ENCODE data around the gene SLC9A7.

Gene SLC9A7

DNA sequence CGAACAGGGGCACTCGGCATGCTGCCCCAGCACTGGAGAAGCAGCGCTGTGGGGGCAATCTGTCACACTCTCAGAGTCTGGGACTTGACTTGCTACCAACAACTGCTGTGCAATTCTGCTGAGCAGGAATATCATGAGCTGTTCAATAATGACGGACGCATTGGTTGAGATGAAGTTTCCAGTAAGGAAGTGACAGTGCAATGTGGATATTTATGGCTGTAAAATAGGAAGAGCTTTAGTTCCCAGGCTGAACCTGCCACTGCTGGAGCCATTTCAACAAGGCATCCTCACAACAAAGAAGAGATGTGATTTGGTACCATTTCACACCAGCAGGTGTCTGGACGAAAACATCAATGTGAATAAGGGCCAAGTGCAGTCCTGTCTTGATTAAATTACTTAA, 161.1 kb downstream of the SLC9A7 start:
- DNase-seq: no peak

GRCh38 chrX:46597208-46597607, 161.7 kb downstream of the SLC9A7 start:
- DNase-seq: no peak

DNA sequence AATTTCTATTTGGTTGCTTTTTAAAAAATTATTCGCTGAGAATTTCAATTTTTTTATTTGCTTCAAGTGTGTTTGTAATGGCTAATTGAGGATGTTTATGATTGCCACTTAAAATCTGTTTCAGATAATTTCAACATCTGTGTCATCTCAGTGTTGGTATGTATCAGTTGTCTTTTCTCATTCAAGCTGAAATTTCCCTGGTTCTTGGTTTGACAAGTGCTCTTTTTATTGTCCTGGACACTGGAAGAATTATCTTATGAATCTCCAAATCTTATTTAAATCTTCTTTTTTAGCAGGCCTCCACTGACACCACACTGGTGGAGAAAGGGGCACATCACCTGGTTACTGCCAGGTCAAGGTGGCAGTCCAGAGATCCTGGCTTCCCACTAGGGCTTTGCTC, 163.8 kb downstream of the SLC9A7 start:
- DNase-seq: no peak

DNA sequence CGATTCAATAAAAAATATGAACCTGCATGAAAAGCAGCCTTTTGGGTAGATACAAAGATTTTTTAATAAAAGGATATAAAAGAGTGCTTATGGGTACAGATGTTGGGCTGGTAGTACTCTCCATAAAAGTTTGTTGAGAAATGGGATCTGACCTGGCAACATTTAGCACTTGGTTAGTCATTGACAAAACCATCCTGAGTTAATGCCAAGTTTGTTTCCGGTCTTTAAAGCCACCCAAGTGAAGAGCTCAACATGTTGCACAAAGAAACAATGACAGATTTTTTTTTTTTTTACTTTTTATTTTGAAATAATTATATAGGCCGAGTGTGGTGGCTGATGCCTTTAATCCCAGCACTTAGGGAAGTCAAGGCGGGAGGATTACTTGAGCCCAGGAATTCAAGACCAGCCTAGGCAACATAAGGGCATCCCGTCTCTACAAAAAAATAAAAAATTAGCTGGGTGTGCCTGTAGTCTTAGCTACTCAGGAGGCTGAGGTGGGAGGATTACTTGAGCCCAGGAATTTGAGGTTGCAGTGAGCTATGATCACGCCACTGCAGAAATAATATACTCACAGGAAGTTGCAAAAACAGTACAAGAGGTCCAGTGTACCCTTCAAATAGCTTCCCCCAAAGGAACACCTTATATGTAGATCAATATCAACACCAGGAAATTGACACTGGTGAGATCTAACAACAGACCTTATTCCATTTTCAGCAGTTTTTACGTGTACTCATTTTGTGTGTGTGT, 168.8 kb downstream of the SLC9A7 start:
- DNase-seq: no peak

DNA sequence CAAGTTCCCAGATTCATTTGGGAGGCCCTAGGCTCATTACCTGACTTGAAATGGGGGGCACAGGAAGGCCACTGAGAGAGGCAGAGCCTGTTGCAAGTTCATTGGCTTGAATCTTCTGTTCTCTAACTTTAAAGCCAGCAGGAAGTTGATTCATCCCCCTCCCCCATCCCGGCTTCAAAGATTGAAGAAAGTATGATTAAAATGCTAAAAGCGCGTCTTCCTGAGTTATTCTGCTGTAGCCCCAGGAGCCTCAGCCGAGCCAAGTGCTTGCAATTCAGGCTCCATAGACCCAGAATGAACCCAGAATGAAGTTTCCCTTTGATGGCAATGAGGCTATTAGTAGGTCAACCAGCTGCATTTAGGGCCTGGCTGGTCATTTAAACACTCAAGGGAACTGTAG, 170.7 kb downstream of the SLC9A7 start:
- DNase-seq: peak; percentile 72

DNA sequence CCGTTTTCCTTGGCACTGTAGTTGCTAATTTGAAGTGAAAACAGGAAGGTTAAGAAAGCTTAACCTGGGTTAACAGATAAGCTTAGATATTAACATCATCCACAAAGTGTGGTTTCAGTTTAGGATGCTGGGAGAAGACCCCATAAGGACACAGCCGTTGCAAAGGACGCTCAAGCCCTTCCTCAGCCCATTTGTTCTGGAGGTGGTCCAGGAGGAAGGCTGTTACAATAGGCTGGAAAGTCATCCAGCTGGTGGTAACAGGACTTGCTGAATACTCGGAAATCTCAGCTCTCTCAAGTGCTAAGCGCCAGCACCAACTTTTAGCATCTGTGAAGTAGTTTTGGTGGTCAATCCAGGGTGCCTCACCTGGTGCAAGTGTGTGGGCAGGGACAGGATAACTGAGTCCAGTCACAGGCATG, 171.2 kb downstream of the SLC9A7 start:
- no peak for DNase-seq

- DNase-seq: peak; percentile 68
These were observed 171.8 kb downstream of the SLC9A7 start for GRCh38 chrX:46587158-46587557.

GRCh38 chrX:46584736-46585135, 174.2 kb downstream of the SLC9A7 start:
- DNase-seq: no peak

DNA sequence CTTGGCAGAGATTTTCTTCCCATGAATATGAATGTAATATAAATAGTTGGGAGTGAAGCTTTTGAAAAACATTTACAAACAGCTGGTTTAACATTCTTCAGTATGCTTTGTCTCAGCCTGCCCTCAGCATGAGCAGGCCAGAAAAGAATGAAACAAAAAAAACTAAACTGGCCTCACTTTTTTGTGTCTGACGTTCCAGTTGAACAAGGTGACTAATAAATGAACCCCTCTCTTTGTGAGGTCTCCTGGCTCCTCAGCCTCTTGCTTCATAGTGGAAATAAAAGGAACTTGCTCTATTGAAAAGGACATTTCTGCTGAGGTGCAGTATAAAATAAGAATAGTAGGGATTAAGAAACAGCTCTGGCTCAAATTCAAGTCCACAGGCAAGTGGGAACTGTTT, 176.0 kb downstream of the SLC9A7 start:
- DNase-seq: no peak

DNA sequence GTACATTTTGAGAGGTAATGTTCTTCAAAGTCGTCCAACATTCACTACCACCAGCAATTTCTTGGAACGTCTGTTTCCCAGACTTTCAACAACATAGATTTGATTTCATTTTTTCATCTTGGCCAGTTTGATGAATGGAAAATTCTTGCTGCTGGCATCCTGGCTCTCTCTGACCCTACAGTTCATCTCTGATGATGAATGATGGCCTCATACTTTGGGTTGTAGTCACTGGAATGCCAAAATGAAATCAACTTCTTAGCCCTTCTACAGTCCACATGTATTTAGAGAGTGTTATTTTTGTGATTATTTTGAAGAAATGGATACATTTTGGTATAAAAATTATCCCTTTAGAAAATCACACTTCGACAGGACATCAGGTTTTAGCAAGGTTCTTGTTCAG, 176.6 kb downstream of the SLC9A7 start:
- DNase-seq: no peak

DNA sequence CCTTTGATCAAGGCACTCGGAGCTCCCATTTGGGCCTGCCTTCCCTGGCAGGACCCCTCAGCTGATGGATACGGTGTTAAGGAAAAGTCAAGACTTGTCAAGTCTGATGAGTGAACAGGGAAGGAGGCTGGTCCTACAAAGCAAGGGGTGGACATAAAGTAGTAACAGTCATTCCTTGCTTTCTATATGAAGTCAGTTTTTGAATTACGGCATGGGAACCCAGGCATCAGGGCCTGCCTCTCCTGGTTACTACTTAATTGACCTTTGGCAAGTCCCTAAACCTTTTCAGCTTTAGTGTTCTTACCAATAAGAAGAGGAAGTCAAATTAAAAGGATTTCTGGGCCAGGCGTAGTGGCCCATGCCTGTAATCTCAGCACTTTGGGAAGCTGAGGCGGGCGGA, 178.3 kb downstream of the SLC9A7 start:
- no peak for DNase-seq

DNA sequence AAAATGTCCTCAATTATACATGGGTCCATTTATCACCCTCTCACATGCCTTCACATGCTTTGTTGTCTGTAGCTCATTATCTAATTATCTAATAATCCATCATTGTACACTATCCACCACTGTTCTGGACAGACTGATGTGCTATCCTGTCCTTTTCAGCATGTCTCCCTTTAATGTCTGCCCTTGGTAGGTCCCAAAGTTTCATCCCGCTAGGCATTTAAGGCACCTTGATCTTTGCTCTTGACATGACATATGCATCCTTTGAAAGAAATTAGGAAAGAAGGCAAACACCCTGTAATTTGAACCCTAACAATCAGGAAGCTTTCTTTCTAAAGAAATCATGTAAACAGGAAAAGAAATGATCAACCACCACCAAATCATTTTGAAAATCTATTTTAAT, 179.7 kb downstream of the SLC9A7 start:
- DNase-seq: no peak

GRCh38 chrX:46577221-46578005, 181.5 kb downstream of the SLC9A7 start:
- DNase-seq: no peak

DNA sequence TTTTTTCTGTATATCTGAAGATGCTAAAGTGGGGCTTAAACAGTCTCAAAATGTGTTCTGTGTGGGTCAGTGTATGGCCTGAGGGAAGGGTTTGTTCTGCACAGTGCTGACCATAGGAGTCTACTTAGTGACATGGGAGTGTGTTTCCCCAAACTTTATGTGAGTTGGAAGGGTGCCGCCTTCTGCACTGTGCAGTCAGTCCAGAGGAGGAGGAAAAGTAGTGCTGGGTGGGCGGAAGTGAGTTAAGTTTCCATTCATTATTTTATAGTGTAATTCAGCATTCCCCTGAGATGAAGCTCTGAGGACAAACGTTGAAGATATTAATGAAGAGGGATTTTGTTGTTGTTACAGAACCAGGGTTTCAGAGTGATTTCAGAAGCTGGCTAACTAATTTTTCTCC, 182.5 kb downstream of the SLC9A7 start:
- peak; percentile 61 for DNase-seq

GRCh38 chrX:46575991-46576392, 182.9 kb downstream of the SLC9A7 start:
- peak; percentile 62 for DNase-seq

DNA sequence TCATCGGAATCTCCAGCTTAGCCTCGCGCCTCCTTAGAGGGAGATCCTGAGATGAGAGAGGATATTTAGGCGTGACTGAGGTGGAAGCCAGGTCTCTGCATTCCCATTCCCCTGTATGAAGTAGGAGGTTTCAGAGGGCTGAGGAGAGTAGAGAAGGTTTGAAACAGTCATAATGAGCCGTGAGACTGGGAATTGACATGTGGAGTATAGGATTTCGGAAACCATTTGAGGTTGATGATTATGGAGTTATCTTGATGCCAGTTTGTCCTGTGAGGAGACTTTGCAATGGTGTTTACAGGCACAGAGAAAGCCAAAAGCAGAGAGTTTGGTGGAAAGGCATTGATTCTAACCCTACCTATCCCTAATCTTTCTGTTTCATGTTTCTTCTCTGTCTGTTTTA, 183.3 kb downstream of the SLC9A7 start:
- no peak for DNase-seq

DNA sequence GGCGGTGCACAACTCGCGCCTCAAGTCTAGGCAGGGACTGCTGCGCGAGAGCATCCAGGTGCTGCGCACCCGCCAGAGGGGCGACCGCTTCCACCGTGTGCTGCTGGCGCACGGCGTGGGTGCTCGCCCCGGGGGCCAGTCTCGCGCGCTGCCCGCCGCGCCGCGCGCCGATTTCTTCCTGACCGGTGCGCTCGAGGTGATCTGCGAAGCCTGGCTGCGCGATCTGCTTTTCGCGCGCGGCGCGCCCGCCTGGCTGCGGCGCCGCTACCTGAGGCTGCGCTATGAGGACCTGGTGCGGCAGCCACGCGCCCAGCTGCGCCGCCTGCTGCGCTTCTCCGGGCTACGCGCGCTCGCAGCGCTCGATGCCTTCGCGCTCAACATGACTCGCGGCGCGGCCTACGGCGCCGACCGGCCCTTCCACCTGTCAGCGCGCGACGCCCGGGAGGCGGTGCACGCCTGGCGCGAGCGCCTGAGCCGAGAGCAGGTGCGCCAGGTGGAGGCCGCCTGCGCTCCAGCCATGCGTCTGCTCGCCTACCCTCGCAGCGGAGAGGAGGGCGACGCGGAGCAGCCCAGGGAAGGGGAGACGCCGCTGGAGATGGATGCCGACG, 184.0 kb downstream of the SLC9A7 start:
- DNase-seq: peak; percentile 79

DNA sequence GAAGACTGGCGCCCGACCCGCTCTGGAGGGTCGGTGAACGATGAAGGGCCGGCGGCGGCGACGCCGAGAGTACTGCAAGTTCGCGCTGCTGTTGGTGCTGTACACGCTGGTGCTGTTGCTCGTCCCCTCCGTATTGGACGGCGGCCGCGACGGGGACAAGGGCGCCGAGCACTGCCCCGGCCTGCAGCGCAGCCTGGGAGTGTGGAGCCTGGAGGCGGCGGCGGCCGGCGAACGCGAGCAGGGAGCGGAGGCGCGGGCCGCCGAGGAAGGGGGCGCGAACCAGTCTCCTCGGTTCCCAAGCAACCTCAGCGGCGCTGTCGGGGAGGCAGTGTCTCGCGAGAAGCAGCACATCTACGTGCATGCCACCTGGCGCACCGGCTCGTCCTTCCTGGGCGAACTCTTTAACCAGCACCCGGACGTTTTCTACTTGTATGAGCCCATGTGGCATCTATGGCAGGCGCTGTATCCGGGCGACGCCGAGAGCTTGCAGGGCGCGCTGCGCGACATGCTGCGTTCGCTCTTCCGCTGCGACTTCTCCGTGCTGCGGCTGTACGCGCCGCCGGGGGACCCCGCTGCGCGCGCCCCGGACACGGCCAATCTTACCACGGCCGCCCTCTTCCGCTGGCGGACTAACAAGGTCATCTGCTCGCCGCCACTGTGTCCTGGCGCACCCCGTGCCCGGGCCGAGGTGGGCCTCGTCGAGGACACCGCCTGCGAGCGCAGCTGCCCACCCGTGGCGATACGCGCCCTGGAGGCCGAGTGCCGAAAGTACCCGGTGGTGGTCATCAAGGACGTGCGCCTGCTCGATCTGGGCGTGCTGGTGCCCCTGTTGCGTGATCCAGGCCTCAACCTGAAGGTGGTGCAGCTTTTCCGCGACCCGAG, 184.8 kb downstream of the SLC9A7 start:
- DNase-seq: peak; percentile 88

DNA sequence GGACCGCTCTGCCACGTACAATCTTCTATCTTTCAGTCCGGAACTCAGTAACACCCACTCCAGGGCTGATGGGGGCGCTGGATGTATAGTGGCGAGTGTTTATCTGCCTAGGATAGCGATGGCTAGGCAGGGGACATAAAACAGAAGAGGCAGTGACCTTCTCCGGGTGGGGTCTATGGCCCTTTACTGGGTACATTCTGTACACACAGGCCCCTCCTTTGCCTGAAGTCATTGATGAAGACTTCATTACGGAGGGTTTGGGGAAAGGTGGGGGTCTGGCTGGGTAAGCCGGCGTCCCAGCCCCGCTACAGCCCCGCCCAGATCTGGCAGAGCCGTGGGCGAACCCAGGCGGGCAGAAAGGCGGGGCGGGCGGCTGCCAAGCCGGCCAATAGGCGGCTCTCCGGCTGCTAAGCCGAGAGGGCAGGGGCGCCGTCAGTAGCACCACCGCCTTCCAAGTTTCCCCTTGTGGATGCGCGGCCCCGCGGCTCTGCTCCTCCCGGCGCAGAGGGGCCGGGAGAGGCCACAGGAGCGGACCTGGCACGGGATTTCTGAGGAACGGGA, 185.5 kb downstream of the SLC9A7 start, which contains the start of gene CHST7:
Gene CHST7 (plus strand): TSS at position 435 of the 561 bp plus-strand sequence. CDS start 167 bp downstream, outside the sequence.
- DNase-seq: peak; percentile 88

DNA sequence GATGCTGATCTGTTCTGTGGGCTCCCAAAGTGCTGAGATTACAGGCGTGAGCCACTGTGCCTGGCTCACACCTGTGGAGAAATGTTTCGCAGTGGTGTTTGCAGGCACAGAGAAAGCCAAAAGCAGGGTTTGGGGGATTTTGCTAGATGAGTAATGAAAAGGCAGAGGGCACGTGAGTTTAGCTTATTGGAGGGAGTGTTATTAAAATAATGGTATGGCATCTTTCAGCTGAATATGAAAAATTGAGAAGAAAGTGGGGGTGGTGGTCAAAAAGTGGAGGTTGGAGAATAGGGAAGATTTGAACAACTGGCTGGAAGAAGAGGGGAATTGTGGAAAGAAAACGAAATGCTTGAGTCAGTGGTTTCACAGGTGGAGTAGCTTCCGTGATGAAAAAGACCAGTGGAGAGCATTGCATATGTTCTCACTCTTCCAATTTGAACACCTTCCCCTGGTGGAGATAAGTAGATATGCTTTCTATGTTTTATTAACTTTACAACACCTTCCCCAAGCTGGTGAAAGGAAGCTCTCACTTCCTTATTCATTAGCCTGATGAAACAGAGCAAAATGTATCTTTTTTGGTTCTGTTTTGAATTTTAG, 186.5 kb downstream of the SLC9A7 start:
- peak; percentile 78 for DNase-seq

- no peak for DNase-seq
These were observed 187.2 kb downstream of the SLC9A7 start for GRCh38 chrX:46571423-46572339.

Data from activated effector memory CD4-positive, alpha-beta T cell treated with anti-CD3 and anti-CD28 coated beads, Interleukin-2, amount 50 U/mL, for 16 hours (primary cell).